NCI-H526 (cell line): Measurements from ENCODE around the gene SYTL1.

Experiments used
- DNase-seq, 2 experiments: peaks; one replicate each; lab custom pipeline; 2025; lab: John Stamatoyannopoulos, UW

The SYTL1 gene

DNA sequence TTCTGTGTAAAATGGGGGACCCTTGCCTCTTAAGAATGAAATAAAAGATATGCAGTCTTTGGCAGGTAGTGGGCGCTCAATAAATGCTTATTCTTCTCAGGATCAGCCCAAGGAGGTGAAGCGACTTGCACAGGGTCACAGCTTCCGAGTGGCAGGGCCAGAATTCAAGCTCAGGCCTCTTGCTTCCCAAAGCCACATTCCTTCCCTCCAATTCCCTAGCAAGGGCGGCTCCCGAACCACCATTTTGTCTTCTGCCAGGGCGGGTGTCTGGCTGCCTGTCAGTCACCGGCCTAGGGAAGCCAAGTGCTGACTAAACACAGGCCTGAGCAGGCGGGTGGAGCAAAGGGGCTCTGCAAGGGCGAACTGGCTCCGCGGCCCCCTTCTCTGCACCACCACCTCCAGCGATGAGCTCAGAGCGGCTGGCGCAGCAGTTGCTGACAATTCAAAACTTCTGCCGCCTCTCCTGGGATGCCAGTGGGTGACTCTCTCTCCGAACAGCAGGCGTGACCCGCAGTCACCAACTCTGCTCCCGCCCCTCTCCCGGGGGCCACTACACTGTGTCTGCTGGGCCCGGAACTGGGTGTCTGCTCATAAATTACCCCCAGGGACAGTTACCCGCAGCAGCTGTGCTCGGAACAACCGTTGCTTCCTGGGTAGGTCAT, 61.4 kb downstream of the SYTL1 start:
- no peak for DNase-seq
